ENCODE results near the gene CCDC9B.

The CCDC9B gene

GRCh38 chr15:40335938-40336743 lies 4.6 kb downstream of the CCDC9B start:
- DNase-seq (ENCODE audit: low read depth) = no peak
- no peak overlapping the region for H3K4me3 ChIP-seq (ENCODE audit: control insufficient read depth, low read depth, low read length)

GRCh38 chr15:40334941-40335795 lies 5.6 kb downstream of the CCDC9B start:
- TF ChIP-seq CTCF (IDR thresholded peaks at IDR 0.05; ENCODE audit: control insufficient read depth, insufficient read depth, low read depth, low read length, missing control alignments) = no peak
- H3K4me3 ChIP-seq (ENCODE audit: control insufficient read depth, low read depth, low read length) = no peak overlapping the region
- DNase-seq (ENCODE audit: low read depth) = no peak

More at GRCh38 chr15:40335938-40336743, 4.6 kb downstream of the CCDC9B start:
- no peak for TF ChIP-seq CTCF (IDR thresholded peaks at IDR 0.05; ENCODE audit: control insufficient read depth, insufficient read depth, low read depth, low read length, missing control alignments)

GRCh38 chr15:40334541-40334940 lies 6.2 kb downstream of the CCDC9B start:
- TF ChIP-seq CTCF (IDR thresholded peaks at IDR 0.05; ENCODE audit: control insufficient read depth, insufficient read depth, low read depth, low read length, missing control alignments) = no peak
- H3K4me3 ChIP-seq (ENCODE audit: control insufficient read depth, low read depth, low read length) = no peak overlapping the region
- DNase-seq (ENCODE audit: low read depth) = no peak

- DNase-seq (ENCODE audit: low read depth) = no peak
- TF ChIP-seq CTCF (IDR thresholded peaks at IDR 0.05; ENCODE audit: control insufficient read depth, insufficient read depth, low read depth, low read length, missing control alignments) = no peak
- H3K4me3 ChIP-seq (ENCODE audit: control insufficient read depth, low read depth, low read length) = no peak overlapping the region
Observed at GRCh38 chr15:40333922-40334492, 6.7 kb downstream of the CCDC9B start.

- TF ChIP-seq CTCF (IDR thresholded peaks at IDR 0.05; ENCODE audit: control insufficient read depth, insufficient read depth, low read depth, low read length, missing control alignments) = no peak
- no peak overlapping the region for H3K4me3 ChIP-seq (ENCODE audit: control insufficient read depth, low read depth, low read length)
- no peak for DNase-seq (ENCODE audit: low read depth)
Observed at GRCh38 chr15:40332113-40332781, 8.5 kb downstream of the CCDC9B start.

GRCh38 chr15:40331637-40332036 lies 9.1 kb downstream of the CCDC9B start:
- TF ChIP-seq CTCF (IDR thresholded peaks at IDR 0.05; ENCODE audit: control insufficient read depth, insufficient read depth, low read depth, low read length, missing control alignments) = no peak
- no peak overlapping the region for H3K4me3 ChIP-seq (ENCODE audit: control insufficient read depth, low read depth, low read length)
- DNase-seq (ENCODE audit: low read depth) = no peak

Data from AG09309 (cell line).